ENCODE results near the gene SLC16A13. TPM values are rescaled to one million over a fixed set of nuclear protein-coding genes. Genes with fewer than 3 reads are reported as not detected.

The SLC16A13 gene
- total RNA-seq, 2 donors from 2014 or later = 5.3 to 5.5 TPM

DNA sequence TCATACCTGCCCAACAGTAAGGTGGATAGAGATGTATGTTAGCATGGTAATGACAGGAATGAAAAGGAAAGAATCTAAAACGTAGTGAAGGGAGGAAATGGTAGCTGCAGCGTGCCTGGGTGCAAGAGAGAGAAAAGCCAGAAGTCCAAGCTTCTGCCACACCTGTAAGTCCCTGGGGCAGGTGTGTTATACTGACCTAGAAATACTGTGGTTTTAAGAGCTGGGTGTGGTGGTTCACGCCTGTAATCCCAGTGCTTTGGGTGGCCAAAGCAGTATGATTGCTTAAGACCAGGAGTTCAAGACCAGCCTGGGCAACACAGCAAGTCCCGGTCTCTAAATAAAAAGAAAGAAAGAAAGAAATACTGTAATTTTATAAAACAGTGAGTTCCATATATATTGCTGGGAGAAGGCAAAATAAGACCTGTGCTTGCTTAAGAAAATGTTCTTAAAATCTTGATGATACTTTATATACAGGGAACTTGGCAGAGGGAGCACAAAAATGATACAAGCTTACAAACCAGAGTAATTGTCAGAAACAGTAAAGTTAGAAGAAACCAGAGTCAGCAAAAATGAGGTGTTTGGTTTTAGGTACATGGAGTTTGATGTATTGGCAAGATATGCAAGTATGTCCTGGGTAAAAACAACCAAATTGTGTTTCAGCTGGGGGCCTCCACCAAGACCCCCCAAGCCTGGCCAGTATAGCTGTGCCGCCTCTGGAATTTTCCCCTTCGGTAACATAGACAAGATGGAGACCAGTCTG is 33.3 kb upstream of the SLC16A13 start:
- no peak overlapping the region for H3K27ac Mint-ChIP-seq
- peaks cover 18% of the 10 kb centered on the region for H3K4me1 Mint-ChIP-seq (ENCODE audit: low read depth)
- no peaks in the 10 kb centered on the region for H3K27me3 Mint-ChIP-seq (ENCODE audit: low read depth)
- peaks cover 7 to 13% of the 10 kb centered on the region in 2 donors for H3K36me3 Mint-ChIP-seq (ENCODE audit: insufficient read depth in 2 of 2)
- H3K9me3 Mint-ChIP-seq = no peaks in the 10 kb centered on the region
- no peak for ATAC-seq (replicated peaks in 1 of 2)
- no peak for DNase-seq
- no peak overlapping the region for H3K4me3 Mint-ChIP-seq

DNA sequence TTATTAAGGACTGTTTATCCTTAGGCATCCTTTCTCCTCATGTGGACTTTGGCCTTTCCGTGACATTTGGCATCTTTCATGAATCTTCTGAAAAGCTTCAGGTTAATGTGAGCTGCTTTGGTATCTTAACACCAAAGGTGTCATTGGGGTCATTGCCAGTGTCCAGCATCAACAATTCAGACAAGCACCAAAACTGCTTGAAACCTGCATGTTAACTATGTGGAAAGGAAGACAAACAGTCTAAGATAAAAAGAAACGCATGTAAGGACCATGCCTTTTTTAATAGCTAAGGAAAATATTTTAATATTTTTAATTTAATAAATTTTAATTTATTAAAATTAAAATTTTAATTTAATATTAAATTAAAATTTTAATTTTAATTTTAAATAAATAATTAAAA is 32.1 kb upstream of the SLC16A13 start:
- ATAC-seq (replicated peaks in 1 of 2) (no peak), DNase-seq (no peak)
- H3K27me3 Mint-ChIP-seq (ENCODE audit: low read depth) = no peaks in the 10 kb centered on the region
- no peak overlapping the region for H3K27ac Mint-ChIP-seq
- H3K4me1 Mint-ChIP-seq (ENCODE audit: low read depth) = peaks cover 27% of the 10 kb centered on the region
- no peaks in the 10 kb centered on the region for H3K9me3 Mint-ChIP-seq
- H3K36me3 Mint-ChIP-seq (ENCODE audit: insufficient read depth in 2 of 2) = peaks cover 3 to 9% of the 10 kb centered on the region in 2 donors
- no peak overlapping the region for H3K4me3 Mint-ChIP-seq

DNA sequence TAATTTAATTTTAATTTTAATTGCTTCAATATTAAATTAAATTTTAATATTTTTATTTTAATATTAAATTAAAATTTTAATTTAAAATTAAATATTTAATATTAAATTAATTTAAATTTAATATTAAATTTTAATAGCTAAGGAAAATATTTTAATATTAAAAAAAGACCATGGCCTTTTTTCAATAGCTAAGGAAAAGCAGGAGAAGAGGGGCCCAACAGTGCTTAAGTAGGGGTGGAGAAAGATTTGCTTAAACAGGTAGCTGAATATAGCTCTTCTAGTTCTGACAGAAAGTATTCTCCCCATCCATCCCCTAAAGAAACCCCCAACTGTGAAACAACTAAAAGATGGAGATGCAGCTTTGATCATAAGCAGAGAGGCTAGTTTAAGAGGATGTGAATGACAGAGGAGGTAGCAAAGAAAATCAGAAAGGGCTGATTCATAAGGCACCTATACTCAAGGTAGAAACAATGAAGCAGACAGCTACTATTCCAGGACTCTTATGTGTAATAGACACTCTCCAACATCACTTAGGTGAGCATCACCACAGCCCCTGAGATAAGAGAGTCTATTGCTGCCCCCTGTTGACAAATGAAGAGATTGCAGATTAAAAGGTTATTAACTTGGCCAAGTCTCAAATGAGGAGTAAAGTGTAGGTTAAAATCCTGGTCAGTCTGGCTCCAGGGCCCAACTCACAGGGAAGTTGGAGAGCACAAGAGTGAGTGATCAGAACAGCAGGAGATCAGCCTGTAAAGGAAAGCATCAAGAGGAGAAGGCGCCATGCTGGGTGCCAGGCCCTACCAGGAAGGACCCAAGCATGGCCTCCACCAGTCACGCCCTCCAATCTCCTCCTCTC is 31.2 kb upstream of the SLC16A13 start:
- Mint-ChIP-seq H3K4me3 (no peak overlapping the region), H3K9me3 (no peaks in the 10 kb centered on the region), H3K27ac (peak overlapping the region; percentile 39), H3K36me3 (ENCODE audit: insufficient read depth in 2 of 2) (peaks cover 4 to 9% of the 10 kb centered on the region in 2 donors), H3K27me3 (ENCODE audit: low read depth) (no peaks in the 10 kb centered on the region), H3K4me1 (ENCODE audit: low read depth) (peaks cover 34% of the 10 kb centered on the region)
- ATAC-seq (replicated peaks in 1 of 2) = peak; percentile 98
- peak in 1 of 2 donors; percentile 66 for DNase-seq

DNA sequence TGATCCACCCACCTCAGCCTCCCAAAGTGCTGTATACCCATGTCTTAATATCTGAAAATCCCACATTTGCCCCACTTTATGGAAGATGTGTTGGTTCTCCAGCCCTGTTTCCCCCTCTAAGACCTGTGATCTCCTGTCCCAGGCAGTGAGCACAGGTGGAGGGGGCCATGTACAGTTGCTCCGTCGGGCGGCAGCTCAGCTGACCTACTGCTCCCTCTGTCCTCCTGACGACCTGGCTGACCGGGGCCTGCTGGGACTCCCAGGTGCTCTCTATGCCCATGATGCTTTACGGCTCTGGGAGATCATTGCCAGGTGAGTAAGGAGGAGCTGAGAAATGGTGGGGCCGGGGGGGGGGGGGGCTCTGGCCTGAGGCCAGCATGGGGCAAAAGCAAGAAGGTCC is 30.1 kb upstream of the SLC16A13 start:
- no peaks in the 10 kb centered on the region for H3K27me3 Mint-ChIP-seq (ENCODE audit: low read depth)
- no peak overlapping the region for H3K27ac Mint-ChIP-seq
- peaks cover 44% of the 10 kb centered on the region for H3K4me1 Mint-ChIP-seq (ENCODE audit: low read depth)
- H3K4me3 Mint-ChIP-seq = no peak overlapping the region
- DNase-seq (no peak), ATAC-seq (replicated peaks in 1 of 2) (no peak)
- peaks cover 5 to 9% of the 10 kb centered on the region in 2 donors for H3K36me3 Mint-ChIP-seq (ENCODE audit: insufficient read depth in 2 of 2)
- no peaks in the 10 kb centered on the region for H3K9me3 Mint-ChIP-seq

DNA sequence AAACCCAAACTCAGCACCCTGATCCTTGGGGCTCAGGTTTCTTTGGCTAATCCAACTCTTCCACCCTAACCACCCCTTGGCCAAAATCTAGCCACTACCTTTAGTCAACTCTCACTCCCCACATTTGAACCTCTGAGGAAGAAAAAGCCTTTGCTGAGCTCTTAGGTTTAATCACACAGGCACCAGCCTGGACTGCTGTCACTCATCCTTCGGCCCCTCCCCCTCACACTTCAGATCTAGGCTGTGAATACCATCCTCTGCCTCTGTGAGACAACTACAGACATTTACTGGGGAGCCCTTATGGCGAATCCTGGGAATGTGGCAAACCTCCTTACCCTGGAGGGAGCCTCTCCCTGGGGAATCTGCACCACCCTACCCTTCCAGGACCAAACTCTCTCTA is 28.7 kb upstream of the SLC16A13 start:
- Mint-ChIP-seq H3K4me1 (ENCODE audit: low read depth) (peaks cover 57% of the 10 kb centered on the region), H3K4me3 (no peak overlapping the region), H3K27ac (peak overlapping the region; percentile 20), H3K27me3 (ENCODE audit: low read depth) (no peaks in the 10 kb centered on the region), H3K9me3 (no peaks in the 10 kb centered on the region), H3K36me3 (ENCODE audit: insufficient read depth in 2 of 2) (peaks cover 3 to 5% of the 10 kb centered on the region in 2 donors)
- DNase-seq (no peak), ATAC-seq (replicated peaks in 1 of 2) (no peak)

DNA sequence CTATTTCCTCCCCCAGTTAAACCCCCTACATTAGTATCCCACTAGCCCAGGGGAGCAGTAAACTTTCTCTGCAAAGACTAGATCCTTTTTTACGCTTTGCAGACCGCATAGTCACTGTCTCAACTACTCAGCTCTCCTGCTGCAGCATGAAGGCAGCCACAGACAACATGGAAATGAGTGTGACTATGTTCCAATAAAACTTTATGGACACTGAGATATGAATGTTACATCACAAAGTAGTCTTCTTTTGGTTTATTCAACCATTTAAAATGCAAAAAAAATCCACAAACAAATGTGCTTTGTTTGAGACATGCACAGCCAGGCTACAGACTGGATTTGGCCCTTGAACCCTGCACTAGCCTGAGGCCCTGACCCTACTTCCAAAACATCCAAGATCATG is 25.3 kb upstream of the SLC16A13 start:
- Mint-ChIP-seq H3K27me3 (ENCODE audit: low read depth) (no peaks in the 10 kb centered on the region), H3K27ac (peak overlapping the region; percentile 66), H3K4me3 (peak overlapping the region; percentile 69 to 92), H3K9me3 (no peaks in the 10 kb centered on the region), H3K4me1 (ENCODE audit: low read depth) (peaks cover 52% of the 10 kb centered on the region), H3K36me3 (ENCODE audit: insufficient read depth in 2 of 2) (peaks cover 11 to 20% of the 10 kb centered on the region in 2 donors)
- DNase-seq (no peak), ATAC-seq (replicated peaks in 1 of 2) (no peak)

DNA sequence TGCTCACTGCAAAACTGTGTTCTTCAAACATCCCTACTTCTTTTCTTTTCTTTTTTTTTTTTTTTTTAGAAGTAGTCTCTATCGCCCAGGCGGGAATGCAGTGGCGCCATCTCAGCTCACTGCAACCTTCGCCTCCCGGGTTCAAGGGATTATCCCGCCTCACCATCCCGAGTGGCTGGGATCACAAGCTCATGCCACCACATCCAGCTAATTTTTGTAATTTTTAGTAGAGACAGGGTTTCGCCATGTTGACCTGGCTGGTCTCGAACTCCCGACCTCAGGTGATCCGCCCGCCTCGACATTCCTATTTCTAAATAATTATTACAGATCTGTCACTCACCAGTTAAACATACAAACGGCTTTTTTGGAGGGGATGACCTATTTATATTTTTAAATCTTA is 24.4 kb upstream of the SLC16A13 start:
- Mint-ChIP-seq H3K27me3 (ENCODE audit: low read depth) (no peaks in the 10 kb centered on the region), H3K4me1 (ENCODE audit: low read depth) (peaks cover 61% of the 10 kb centered on the region), H3K9me3 (no peaks in the 10 kb centered on the region), H3K4me3 (peak overlapping the region; percentile 92 to 99), H3K36me3 (ENCODE audit: insufficient read depth in 2 of 2) (peaks cover 11 to 20% of the 10 kb centered on the region in 2 donors), H3K27ac (peak overlapping the region; percentile 89)
- no peak for DNase-seq
- ATAC-seq (replicated peaks in 1 of 2) = no peak

DNA sequence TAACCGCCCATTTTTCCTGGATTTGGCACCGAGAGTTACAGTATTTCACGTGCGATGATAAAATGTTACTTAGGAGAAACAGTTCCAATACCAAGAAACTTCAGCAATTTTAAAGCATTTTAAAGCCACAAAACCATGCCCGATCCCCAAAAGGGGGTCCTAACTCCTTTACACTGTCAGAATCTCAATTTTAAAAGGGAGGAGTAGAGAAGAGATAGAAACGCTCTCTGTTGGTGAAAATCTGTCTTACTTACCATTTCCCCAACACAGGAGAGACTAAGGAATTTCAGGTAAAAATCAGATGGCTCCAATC is 23.9 kb upstream of the SLC16A13 start:
- H3K9me3 Mint-ChIP-seq = no peaks in the 10 kb centered on the region
- peaks cover 65% of the 10 kb centered on the region for H3K4me1 Mint-ChIP-seq (ENCODE audit: low read depth)
- no peaks in the 10 kb centered on the region for H3K27me3 Mint-ChIP-seq (ENCODE audit: low read depth)

DNA sequence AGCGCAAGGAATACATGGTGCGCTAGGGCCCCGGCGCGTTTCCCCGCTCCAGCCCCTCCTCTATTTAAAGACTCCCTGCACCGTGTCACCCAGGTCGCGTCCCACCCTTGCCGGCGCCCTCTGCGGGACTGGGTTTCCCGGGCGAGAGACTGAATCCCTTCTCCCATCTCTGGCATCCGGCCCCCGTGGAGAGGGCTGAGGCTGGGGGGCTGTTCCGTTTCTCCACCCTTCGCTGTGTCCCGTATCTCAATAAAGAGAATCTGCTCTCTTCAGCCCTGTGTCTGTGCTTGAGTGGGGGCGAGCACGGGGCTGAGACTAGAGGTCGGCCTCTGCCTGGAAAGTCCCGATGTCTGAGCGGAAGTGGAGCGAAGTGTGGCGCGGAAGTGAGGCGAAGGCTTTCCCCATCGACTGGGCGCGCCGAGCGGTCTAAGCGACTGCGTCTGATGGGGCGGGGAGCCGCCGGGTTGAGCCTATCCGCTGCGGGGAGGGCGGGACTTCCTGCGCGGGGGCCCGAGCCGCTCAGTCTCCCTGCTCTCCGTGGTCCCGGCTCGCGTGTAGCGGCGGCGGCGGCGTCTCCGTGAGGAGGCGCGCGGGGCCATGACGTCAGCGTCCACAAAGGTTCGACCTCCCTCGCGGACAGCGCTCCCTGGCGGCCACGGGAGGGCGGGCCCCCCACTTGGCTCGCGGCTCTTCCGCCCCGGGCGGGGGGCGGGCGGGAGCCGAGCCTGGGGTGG is 21.4 kb upstream of the SLC16A13 start:
- peaks cover 15 to 20% of the 10 kb centered on the region in 2 donors for H3K36me3 Mint-ChIP-seq (ENCODE audit: insufficient read depth in 2 of 2)
- H3K9me3 Mint-ChIP-seq = no peaks in the 10 kb centered on the region
- H3K27ac Mint-ChIP-seq = peak overlapping the region; percentile 89

More for the DNA sequence above, 23.9 kb upstream of the SLC16A13 start:
- ATAC-seq (replicated peaks in 1 of 2) = no peak
- DNase-seq = no peak
- Mint-ChIP-seq H3K4me3 (peak overlapping the region; percentile 92 to 99), H3K36me3 (ENCODE audit: insufficient read depth in 2 of 2) (peaks cover 12 to 20% of the 10 kb centered on the region in 2 donors), H3K27ac (peak overlapping the region; percentile 89)

DNA sequence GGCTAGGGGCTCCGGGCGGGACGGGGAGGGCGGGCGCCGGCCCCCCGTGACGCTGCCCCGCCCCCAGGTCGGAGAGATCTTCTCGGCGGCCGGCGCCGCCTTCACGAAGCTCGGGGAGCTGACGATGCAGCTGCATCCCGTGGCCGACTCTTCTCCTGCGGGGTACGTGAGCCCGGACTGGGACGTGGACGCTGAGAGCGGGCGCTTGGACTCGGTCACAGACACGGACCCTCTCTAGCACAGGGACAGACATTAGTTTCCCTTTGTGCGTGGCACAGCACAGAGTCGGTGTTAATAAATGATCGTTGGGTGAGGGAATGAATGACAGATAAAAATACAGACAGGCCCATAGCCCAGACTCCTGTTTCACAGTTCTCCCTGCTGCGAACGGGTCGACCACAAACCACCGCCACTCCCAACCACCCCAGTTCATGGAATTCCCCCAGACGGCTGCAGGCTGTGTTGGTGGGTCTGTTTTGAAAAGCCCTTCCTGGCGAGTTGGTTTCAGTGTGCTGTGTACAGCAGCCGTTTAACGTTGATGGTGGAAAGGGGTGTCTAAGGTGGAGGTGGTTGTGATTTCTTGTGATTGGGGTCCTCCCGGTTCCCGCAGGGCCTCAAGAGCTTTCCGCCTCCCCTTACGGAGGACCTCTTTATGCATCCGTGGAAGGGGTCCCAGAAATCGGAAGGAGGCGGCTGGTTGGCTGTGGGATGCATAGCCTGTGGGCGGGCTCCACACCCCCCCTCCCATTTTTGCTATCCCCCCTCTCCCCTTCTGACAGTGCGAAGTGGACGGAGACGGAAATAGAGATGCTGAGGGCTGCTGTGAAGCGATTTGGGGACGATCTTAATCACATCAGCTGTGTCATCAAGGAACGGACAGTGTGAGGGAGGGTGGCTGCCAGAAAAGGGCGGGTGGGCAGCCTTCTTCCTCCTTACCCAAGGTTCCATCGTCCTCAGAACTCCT is 20.5 kb upstream of the SLC16A13 start:
- Mint-ChIP-seq H3K27me3 (ENCODE audit: low read depth) (no peaks in the 10 kb centered on the region), H3K4me1 (ENCODE audit: low read depth) (peaks cover 64% of the 10 kb centered on the region), H3K9me3 (no peaks in the 10 kb centered on the region), H3K36me3 (ENCODE audit: insufficient read depth in 2 of 2) (peaks cover 15 to 18% of the 10 kb centered on the region in 2 donors), H3K27ac (peak overlapping the region; percentile 92), H3K4me3 (peak overlapping the region; percentile 92)
- DNase-seq = peak; percentile 79 to 83
- peak; percentile 30 to 31 for ATAC-seq (replicated peaks in 1 of 2)

More for the DNA sequence above, 21.4 kb upstream of the SLC16A13 start:
- Mint-ChIP-seq H3K4me1 (ENCODE audit: low read depth) (peaks cover 69% of the 10 kb centered on the region), H3K4me3 (peak overlapping the region; percentile 92 to 99), H3K27me3 (ENCODE audit: low read depth) (no peaks in the 10 kb centered on the region)
- ATAC-seq (replicated peaks in 1 of 2) (peak; percentile 86 to 89), DNase-seq (peak; percentile 98 to 99)

DNA sequence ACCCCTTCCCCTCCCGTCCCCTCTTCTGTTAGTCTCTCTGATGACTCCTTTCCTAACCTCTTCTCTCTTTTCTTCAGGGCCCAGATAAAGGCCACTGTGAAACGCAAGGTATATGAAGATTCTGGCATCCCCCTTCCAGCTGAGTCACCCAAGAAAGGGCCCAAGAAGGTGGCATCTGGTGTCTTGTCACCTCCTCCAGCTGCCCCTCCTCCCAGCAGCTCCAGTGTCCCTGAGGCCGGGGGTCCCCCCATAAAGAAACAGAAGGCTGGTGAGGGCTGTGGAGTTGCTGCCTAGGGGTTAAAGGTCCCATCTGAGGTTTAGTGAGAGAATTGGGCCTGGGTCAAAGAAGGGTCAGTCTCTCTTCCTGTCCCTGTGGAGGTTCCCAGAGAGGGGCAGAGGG is 19.4 kb upstream of the SLC16A13 start:
- H3K27me3 Mint-ChIP-seq (ENCODE audit: low read depth) = no peaks in the 10 kb centered on the region
- peak overlapping the region; percentile 92 for H3K27ac Mint-ChIP-seq
- peaks cover 15 to 18% of the 10 kb centered on the region in 2 donors for H3K36me3 Mint-ChIP-seq (ENCODE audit: insufficient read depth in 2 of 2)
- peak overlapping the region; percentile 92 for H3K4me3 Mint-ChIP-seq
- H3K9me3 Mint-ChIP-seq = no peaks in the 10 kb centered on the region
- DNase-seq = peak; percentile 36 to 47
- H3K4me1 Mint-ChIP-seq (ENCODE audit: low read depth) = peaks cover 54% of the 10 kb centered on the region
- no peak for ATAC-seq (replicated peaks in 1 of 2)
